GM21576 (cell line): ENCODE data around the gene UBAC1.

ENCODE experiments used
- ATAC-seq: cut with Tn5 transposase; IDR thresholded peaks from one replicate; pipeline ENCODE4 v1.9.1; 2021; ENCODE audit warnings: mild to moderate bottlenecking, moderate library complexity; ENCODE audit not compliant: unreplicated experiment

The UBAC1 gene

GRCh38 chr9:135961277-135961715, at the start of gene UBAC1:
Gene UBAC1 (minus strand): TSS chr9:135961373. CDS start chr9:135961162, 211 bp downstream.
- ATAC-seq = peak; percentile 86

GRCh38 chr9:136010615-136011361, 49.6 kb upstream of the UBAC1 start:
- ATAC-seq = no peak

- no peak for ATAC-seq
Observed at GRCh38 chr9:136010176-136010575, 49.0 kb upstream of the UBAC1 start.

- no peak for ATAC-seq
Observed at GRCh38 chr9:136009516-136009915, 48.3 kb upstream of the UBAC1 start.

- no peak for ATAC-seq
Observed at GRCh38 chr9:136008693-136008997, 47.5 kb upstream of the UBAC1 start.

GRCh38 chr9:136007934-136008692, 46.9 kb upstream of the UBAC1 start:
- ATAC-seq = no peak

- no peak for ATAC-seq
Observed at GRCh38 chr9:136007276-136007933, 46.2 kb upstream of the UBAC1 start.

- ATAC-seq = no peak
Observed at GRCh38 chr9:136006169-136006568, 45.0 kb upstream of the UBAC1 start.

- ATAC-seq = no peak
Observed at GRCh38 chr9:136004712-136005111, 43.5 kb upstream of the UBAC1 start.

GRCh38 chr9:136004219-136004618, 43.0 kb upstream of the UBAC1 start:
- no peak for ATAC-seq

GRCh38 chr9:136003411-136004218, 42.4 kb upstream of the UBAC1 start:
- ATAC-seq = no peak

GRCh38 chr9:136002881-136003280, 41.7 kb upstream of the UBAC1 start:
- ATAC-seq = no peak

GRCh38 chr9:136002215-136002614, 41.0 kb upstream of the UBAC1 start:
- ATAC-seq = no peak

GRCh38 chr9:136001231-136001630, 40.1 kb upstream of the UBAC1 start:
- ATAC-seq = no peak

- ATAC-seq = no peak
Observed at GRCh38 chr9:135998410-135999071, 37.4 kb upstream of the UBAC1 start.

- ATAC-seq = no peak
Observed at GRCh38 chr9:135998016-135998380, 36.8 kb upstream of the UBAC1 start.

GRCh38 chr9:135997090-135998015, 36.2 kb upstream of the UBAC1 start:
- ATAC-seq = no peak

- ATAC-seq = no peak
Observed at GRCh38 chr9:135995816-135996215, 34.6 kb upstream of the UBAC1 start.

- ATAC-seq = no peak
Observed at GRCh38 chr9:135994501-135995192, 33.5 kb upstream of the UBAC1 start.
